IPS-18c (cell line): ENCODE results near the gene CDC5L.

Source experiments
- H3K4me3 ChIP-seq: 2 replicates; pipeline ENCODE4 v1.7.0; 2013; ENCODE audit warnings: low read depth, mild to moderate bottlenecking, low read length, moderate library complexity; ENCODE audit not compliant: insufficient read depth
- H3K9me3 ChIP-seq: one replicate; pipeline ENCODE4 v1.6.1; 2013; ENCODE audit warnings: mild to moderate bottlenecking, low read length, moderate library complexity; ENCODE audit not compliant: control insufficient read depth, insufficient read depth

The CDC5L gene

DNA sequence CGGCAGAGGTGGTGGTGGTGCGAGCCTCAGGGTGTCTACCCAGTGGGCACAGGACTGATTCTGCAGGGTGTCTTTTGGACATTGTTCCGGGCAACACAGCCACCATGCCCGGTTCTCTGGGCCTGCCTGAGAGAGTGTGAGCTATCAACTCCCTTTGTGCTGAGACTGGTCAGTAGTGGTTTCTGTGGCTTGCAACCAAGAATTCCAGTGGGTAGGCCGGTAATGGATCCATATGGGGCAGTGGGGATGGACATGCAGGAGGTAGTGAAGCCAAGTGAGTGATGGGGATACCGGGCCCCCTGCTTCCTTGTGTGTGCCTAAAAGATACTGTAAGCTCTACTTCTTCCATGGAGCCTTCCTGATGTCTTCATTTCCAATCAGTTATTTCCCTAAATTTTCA, 71.0 kb downstream of the CDC5L start:
- Histone ChIP-seq H3K4me3 (no peak overlapping the region), H3K9me3 (no peaks in the 10 kb centered on the region)

DNA sequence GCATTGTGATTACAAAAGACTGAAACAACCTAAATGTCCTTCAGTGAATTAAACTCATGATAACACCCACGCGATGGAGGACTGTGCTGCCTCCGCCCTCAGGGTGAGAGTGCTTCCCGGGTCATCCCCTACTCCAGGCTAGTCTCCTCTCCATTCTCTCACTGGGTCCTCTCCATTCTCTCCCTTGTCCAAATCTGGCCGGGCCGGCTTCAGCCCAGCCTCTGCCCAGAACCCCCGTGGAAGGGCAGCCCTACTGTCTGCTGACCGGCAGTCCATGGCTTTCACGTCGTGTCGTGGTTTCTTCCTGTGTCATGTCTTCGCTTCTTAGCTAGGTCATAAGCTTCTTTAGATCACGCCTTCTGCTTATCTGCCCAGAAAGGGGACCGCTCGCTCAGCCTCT, 74.8 kb downstream of the CDC5L start:
- no peak overlapping the region for H3K4me3 ChIP-seq

DNA sequence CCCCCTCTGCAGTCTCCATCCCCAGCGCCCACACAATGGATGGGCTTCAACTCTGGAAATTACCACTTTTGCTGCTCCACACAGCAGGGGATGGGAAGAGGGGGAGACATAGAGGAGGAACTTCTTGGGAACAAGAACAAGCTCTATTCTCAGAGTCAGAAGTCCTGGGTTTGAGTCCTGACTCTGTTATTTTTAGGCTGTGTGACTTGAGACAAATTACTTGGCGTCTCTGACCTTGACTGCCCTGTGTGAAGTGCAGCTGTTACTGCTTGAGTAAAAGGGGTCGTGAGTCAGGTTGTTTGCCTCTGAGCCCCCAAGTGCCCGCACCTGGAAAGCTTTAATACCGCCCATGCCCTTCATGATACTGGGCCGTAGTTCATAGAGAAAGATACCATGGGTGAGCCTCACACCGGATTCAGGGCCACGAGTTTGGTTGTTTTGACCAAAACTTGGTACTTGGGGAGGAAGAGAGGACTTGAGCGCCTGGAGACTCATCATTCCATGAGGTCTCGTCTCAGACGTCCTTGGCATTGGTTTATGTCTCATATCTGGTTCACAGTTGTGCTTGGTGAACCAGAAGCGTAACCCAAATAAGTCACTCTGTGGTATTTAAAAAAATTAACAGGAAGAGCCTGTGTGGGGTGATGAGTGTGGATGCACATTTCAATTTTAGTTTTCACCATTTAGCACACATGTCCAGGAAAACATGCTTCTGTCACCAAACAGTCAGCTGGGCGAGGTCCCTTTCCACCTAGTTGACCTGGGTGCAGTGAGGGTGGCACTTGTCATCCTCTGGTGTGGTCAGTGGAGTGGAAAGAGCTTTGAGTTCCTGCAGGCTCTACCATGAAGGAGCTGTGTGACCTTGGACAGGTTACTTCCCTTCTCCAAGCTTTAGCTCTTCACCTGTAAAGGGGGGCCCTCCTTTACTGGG, 75.6 kb downstream of the CDC5L start:
- no peaks in the 10 kb centered on the region for H3K9me3 ChIP-seq
- H3K4me3 ChIP-seq, result no peak overlapping the region

More for the DNA sequence above, 74.8 kb downstream of the CDC5L start:
- no peaks in the 10 kb centered on the region for H3K9me3 ChIP-seq

DNA sequence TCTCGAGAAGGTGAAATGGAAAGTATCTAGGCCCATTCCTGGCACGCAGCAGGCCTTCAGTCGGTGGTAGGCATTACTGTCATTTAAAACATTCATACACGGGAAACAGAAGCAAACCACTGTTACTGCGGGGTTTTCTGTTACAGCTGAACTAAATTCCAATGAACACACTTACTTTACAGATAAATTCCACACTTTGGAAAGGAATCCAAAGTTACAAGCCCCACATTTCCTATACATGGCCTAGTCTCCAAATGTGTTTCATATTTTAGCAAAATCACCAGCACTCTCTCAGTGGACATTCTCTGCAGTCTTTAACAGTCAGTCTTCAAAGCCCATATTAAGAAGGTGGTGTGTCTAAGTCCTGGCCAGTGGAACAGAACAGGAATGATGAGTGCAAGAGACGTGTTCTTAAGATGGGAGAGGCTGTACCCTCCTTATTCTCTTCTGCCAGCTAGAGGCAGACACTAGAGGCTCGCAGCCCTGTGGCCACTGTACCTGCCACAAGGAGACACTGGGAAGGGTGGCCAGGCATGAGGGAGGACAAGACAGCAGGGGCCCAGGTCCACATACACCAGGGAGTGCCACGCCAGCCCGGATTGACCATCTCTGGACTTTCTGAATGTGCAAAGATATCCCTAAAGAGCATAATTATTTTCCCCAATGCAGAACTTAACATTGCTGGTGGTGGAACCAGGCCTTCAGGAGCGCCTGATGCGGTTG, 76.4 kb downstream of the CDC5L start:
- Histone ChIP-seq H3K4me3 (no peak overlapping the region), H3K9me3 (no peaks in the 10 kb centered on the region)

DNA sequence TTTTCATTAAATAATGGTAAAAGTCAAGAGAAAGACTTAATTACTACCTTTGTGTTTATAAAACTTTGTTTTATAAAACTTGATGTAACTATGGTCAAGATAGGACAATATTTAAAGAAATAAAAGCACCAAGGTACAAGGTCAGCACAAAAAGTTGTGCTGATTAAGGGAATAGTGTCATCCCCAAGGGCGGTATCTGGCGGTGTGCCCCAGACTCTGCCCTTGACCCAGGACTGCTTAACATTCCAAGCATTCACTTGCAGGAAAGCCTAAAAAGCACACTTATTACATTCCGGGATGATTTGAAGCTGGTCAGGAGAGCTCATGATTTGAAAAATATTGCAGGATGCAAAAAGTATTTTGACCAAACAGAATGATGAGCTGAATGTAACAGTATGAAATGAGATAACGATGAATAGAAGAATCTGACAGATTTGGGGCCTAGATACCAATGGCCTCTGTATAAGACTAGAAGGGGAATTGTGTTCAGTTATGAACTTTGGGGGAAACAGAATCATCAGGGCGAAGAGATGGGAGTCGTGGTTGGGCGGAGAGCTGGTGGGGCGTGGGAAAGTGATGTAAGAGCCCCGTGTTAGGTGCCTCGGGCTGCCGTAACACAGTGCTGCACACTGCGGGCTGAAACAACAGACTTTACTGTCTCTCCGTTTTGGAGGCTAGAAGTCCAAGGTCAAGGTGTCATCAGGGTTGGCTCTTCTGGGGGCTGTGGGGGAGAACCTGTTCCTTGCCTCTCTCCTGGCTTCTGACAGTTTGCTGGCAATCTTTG, 77.2 kb downstream of the CDC5L start:
- Histone ChIP-seq H3K9me3 (no peaks in the 10 kb centered on the region), H3K4me3 (no peak overlapping the region)

DNA sequence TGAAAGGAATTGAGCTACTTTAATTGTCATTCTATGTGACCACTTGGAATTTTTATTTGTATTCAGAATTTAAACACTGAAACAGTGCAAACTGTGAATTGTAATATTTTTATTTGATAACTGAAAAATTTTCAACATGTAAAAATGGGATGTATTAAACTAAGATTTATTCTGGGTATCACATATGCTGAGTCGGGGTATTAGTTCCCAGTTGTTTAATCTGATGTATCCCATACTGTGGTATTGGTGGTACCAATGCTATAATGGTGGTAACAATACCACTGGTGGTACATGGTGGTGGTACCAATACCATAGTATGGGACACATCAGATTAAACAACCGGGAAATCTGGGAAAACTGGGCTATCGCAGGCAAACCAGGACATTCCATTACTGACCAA, 79.4 kb downstream of the CDC5L start:
- Histone ChIP-seq H3K4me3 (no peak overlapping the region), H3K9me3 (no peaks in the 10 kb centered on the region)

DNA sequence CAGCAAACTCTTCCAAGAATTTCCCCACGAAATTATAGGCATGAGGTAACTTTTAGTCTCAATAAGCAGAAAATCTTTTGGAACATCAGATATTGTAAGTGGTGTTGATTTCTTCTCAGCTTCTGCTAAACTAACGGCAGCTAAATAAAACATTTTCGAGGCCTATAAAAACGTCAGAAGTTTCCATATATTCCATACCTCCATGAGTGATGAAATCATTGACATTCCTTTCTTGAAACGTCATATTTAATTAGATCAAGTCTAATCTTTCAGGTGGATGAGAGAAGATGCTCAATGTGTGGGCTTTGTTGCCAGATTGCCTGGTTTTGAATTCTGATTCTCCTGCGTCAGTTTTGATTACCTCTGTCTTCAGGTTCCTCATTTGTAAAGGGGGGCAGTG, 81.3 kb downstream of the CDC5L start:
- Histone ChIP-seq H3K4me3 (no peak overlapping the region), H3K9me3 (no peaks in the 10 kb centered on the region)

DNA sequence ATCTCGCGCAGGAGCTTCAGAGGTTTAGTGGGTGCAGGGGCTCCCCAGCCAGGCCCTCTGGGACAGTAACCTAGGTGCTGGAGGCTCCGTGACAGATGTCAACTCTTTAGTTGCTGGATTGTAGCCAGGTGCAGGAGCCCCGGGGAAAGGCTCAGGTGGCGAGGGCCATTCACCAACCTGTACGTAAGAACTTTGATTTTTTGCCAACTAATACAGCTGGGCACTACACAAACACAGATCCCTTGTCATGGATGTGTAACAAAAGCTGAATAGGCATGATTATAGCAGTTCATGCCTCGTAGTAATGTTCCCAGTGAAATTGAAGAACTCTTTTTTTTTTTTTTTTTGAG, 82.6 kb downstream of the CDC5L start:
- no peaks in the 10 kb centered on the region for H3K9me3 ChIP-seq
- H3K4me3 ChIP-seq, result no peak overlapping the region

DNA sequence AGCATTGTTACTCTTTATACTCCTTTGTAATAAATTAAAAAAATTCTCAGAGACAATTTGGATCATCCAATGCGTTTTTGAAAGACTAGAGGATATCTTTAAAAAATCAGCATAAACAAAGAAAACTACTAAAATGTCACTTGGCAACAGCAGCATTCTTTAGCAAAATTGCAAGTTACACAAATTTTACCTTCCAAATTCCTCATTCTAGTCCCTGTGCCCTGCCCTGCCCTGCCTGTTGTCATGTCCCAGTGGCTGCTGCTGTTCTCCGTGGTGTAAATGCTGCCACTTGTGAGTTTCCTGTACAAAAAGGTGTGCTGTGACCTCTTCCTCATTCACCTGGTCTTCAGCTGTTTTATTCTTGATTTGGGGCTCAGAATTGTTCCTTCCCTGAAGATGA, 83.2 kb downstream of the CDC5L start:
- H3K4me3 ChIP-seq, result no peak overlapping the region
- no peaks in the 10 kb centered on the region for H3K9me3 ChIP-seq

DNA sequence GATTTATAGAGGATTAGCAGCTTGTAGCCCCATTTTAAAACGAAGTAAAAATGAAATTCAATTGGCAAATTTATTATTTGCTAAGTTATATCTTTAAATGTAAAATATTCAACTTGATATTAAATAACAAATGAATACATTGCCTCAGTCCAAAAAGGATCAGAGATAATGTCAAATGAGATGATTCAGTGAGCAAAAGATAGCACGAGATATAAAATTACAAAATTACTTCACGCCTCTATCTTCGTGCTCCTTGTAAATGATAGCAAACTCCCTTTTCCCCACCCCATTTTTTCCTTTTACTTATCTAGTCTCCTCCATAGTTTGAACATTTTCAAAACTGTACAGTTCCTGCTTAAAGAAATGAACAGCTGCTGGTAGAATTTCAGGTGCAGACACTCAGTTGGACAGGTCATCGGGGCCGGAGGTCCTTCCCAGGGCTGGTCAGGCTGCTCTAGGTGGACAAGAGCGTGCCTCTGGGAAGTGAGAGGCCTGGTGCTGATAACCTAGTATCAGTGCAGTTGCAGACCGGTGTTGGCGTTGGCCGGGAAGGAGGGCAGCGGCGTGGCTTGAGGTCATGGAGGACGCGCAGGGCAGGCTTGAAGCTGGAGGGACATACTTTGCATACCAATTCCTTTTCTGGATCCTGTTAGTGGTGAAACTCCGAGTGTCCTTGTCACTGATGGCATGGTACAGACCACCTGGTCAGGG, 83.9 kb downstream of the CDC5L start:
- Histone ChIP-seq H3K9me3 (no peaks in the 10 kb centered on the region), H3K4me3 (no peak overlapping the region)

DNA sequence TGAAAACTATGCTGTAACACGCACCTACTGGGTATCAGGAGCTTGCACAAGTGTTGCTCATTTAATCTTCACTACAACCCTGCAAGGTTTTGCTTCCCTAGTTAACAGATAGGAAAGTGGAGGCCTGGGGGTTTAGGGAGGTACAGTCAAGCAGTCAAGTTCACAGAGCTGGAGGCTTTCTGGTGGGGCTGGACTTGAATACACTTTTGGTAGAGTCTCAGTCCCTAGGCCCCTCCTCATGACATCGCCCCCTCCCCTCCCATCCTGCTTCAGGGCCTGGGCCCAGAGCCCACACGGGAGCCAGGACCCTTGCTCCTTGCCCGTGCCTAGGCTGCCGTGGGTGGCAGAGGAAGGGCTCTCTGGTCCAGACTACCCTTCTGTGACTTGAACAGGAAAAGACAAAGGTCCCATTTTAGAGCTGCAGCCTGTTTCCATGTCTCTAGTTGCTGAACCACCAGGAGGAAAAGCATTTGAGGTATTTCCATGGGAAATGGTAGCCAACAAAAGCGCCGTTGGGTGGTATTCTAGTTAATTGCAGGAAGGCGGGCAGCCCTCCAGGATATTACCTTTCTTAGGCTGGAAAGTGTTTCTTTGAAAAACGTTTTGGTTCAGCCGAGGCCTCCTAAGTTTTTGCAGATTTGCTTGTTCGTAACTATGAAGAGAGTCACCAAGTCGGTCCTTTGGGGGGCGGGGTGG, 84.9 kb downstream of the CDC5L start:
- Histone ChIP-seq H3K9me3 (no peaks in the 10 kb centered on the region), H3K4me3 (no peak overlapping the region)

DNA sequence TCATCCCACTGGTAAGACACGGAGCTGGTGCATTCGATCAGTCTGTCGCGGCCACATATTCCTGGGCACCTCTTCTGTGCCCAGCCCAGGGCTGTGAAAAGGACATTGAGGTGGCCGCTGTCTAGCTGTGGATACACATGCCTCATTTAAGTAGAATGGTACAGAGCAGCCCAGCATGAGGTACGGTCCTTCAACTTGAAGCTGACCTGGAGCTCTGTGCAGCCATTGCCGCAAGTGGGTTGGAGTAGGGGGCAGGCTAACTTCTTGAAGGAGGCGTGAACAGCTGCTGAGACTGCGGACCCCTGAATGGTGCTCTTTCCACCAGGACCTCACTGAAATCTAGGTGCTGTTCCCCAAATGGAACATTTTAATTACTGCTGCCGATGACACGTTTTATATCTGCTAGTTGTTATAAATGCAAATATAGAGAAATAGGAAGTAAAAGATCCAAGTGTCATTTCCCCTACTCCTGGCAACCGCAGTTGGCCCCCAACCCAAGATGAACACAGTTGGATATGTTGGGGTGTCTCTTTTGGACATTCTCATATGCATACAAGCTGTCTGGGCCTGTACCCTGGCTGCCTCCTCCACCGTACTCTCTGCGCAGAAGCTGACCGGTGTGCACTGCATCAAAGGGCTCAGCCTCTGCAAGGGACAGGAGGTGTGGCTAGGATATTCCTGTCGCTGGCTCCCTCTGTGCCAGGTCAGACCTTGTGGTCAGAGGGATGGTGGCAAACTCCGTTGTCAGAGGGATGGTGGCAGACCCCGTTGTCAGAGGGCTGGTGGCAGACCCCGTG, 86.1 kb downstream of the CDC5L start:
- no peaks in the 10 kb centered on the region for H3K9me3 ChIP-seq

DNA sequence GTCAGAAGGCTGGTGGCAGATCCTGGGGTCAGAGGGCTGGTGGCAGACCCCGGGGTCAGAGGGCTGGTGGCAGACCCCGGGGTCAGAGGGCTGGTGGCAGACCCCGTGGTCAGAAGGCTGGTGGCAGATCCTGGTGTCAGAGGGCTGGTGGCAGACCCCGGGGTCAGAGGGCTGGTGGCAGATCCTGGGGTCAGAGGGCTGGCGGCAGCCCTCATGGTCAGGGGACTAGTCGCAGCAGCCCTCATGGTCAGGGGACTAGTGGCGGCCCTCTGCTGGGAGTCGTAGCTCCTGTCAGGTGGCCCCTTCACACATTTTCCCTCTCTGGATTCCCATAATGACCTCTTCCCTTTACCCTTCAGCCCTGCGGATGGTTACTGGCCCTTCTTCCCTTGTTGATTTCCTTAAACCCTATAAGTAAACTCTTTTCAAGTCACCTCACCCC, 86.7 kb downstream of the CDC5L start:
- H3K9me3 ChIP-seq, result no peaks in the 10 kb centered on the region
- H3K4me3 ChIP-seq, result no peak overlapping the region

More for the DNA sequence above, 86.1 kb downstream of the CDC5L start:
- H3K4me3 ChIP-seq, result no peak overlapping the region

DNA sequence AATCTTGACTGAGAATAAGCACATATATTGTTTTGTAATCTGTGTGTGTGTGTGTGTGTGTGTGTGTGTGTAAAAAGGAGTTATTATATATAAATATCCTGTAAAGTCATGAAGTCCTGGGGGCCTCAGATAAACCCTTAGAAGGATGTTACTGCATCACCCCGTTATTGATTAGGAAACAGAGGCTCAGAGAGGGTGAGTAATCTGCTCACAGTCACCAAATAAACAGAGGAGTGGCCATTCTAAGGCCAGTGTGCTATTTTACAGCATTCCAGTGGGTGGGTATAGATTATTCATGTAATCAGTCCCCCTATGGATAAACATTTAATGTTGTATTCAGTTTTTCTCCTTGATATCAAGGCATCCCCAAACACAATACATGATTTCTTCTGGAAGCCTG, 87.1 kb downstream of the CDC5L start:
- Histone ChIP-seq H3K9me3 (no peaks in the 10 kb centered on the region), H3K4me3 (no peak overlapping the region)

DNA sequence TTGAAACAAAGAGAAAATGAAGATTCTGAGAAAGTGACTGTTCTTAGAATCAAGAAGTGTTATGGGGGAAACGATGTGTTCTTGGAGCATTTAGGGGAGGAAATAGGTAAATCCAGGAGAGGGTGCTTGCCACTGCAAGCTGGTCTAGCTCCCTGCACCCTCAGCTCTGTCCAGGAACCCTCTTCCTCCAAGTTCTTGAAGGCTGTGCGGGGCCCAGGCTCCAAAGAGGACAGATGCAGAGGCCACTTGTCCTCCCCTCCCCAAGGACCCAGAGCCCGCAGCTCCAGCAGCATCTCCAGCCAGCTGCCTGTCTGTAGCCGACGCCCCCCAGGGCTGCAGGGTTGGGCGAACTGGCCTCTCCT, 87.9 kb downstream of the CDC5L start:
- Histone ChIP-seq H3K4me3 (no peak overlapping the region), H3K9me3 (no peaks in the 10 kb centered on the region)
